ENCODE results near the gene TMEM223.

TMEM223 gene

GRCh38 chr11:62791501-62792201 lies at the start of gene TMEM223:
TMEM223 (minus strand) TSS chr11:62792006; CDS start chr11:62791994, 12 bp downstream.
- TF ChIP-seq CTCF (IDR thresholded peaks at IDR 0.05), result no peak

- TF ChIP-seq CTCF (IDR thresholded peaks at IDR 0.05), result no peak
These were observed 47.5 kb upstream of the TMEM223 start, which contains the start of gene WDR74 for GRCh38 chr11:62839050-62839945. WDR74 (minus strand) TSS chr11:62839590; CDS start chr11:62839570, 20 bp downstream.

- no peak for TF ChIP-seq CTCF (IDR thresholded peaks at IDR 0.05)
These were observed 43.5 kb upstream of the TMEM223 start for GRCh38 chr11:62835336-62835735.

GRCh38 chr11:62832336-62833234 lies 40.8 kb upstream of the TMEM223 start, which contains the start of gene TEX54:
TEX54 (minus strand) TSS chr11:62832841.
- TF ChIP-seq CTCF (IDR thresholded peaks at IDR 0.05), result no peak

GRCh38 chr11:62831520-62832335 lies 39.9 kb upstream of the TMEM223 start, which contains the start of gene STX5:
STX5 (minus strand) TSS chr11:62832051; CDS start chr11:62831243, 808 bp downstream.
- no peak for TF ChIP-seq CTCF (IDR thresholded peaks at IDR 0.05)

GRCh38 chr11:62830904-62831519 lies 39.2 kb upstream of the TMEM223 start:
- no peak for TF ChIP-seq CTCF (IDR thresholded peaks at IDR 0.05)

Data from LNCAP (cell line).